HCT116 (cell line): ENCODE results near the gene ITGAE. TPM values are rescaled to one million over a fixed set of nuclear protein-coding genes. Genes with fewer than 3 reads are reported as not detected.

ENCODE experiments used
- ATAC-seq: fragments of 200-7000 bp; cut with Tn5 transposase; 2 replicates; pipeline ENCODE4 v1.9.1; 2020; ENCODE audit warnings: mild to moderate bottlenecking, moderate library complexity
- BruUV-seq: library from RNA; stranded (reverse); fragments of 400-500 nt; replicated peaks from 2 replicates; lab custom pipeline; 2021; lab: Mats Ljungman, UMichigan
- CTCF ChIA-PET: fragments of 300-600 bp; sonication (Branson Sonifier 250); formaldehyde crosslinking; loops from one replicate; lab custom pipeline; 2021; ENCODE audit warnings: antibody characterized with exemption; lab: Charles Lee
- POLR2A ChIA-PET: fragments of 300-600, 350-600 bp; sonication (Branson Sonifier 250); formaldehyde crosslinking; loops from one replicate; lab custom pipeline; 2021; ENCODE audit warnings: antibody characterized with exemption; lab: Charles Lee
- RAD21 ChIA-PET, 2 experiments: fragments of 300-600 bp; sonication (Branson Sonifier 250); formaldehyde crosslinking; loops; one replicate each; lab custom pipeline; 2023; ENCODE audit warnings: low total read pairs in 2 of 2; ENCODE audit not compliant: uncharacterized antibody in 2 of 2, unreplicated experiment in 2 of 2, low non-redundant PET in 1 of 2; lab: Charles Lee
- DNase-seq: peaks from one replicate; pipeline ENCODE4 v3.0.0-alpha.2; 2010; ENCODE audit warnings: low read depth, low spot score
- H2AFZ ChIP-seq: fragments of 200-600 bp; shearing (Covaris generic), sonication (generic); 2 replicates; pipeline ENCODE4 v1.6.1; 2017; ENCODE audit warnings: low read depth, mixed run types, mixed read lengths, antibody characterized with exemption, low read length; ENCODE audit not compliant: poor library complexity, severe bottlenecking
- H3K27ac ChIP-seq: 2 replicates; pipeline ENCODE4 v1.5.1; 2012; ENCODE audit warnings: low read depth, low read length
- H3K27me3 ChIP-seq: fragments of 200-600 bp; sonication (generic); 2 replicates; pipeline ENCODE4 v1.6.1; 2016; ENCODE audit warnings: mixed run types, low read length, mixed read lengths; ENCODE audit not compliant: insufficient read depth
- H3K36me3 ChIP-seq, 2 experiments: fragments of 200-500 bp in 1 of 2; fragments of 200-600 bp in 1 of 2; sonication (Bioruptor generic) in 1 of 2; sonication (generic) in 1 of 2; 2 replicates each; pipeline versions ENCODE4 v1.5.1 to v1.6.1; 2014 to 2016; ENCODE audit warnings: low read length in 2 of 2, inconsistent platforms in 1 of 2, mixed read lengths in 1 of 2, mixed run types in 1 of 2; ENCODE audit not compliant: insufficient read depth in 2 of 2, control insufficient read depth in 1 of 2
- H3K4me1 ChIP-seq, 2 experiments: fragments of 200-600 bp in 1 of 2; sonication (generic) in 1 of 2; 2 replicates each; pipeline versions ENCODE4 v1.5.1 to v1.6.1; 2012 to 2017; ENCODE audit warnings: low read length in 2 of 2, inconsistent platforms in 1 of 2, mild to moderate bottlenecking in 1 of 2, mixed read lengths in 1 of 2, mixed run types in 1 of 2, moderate library complexity in 1 of 2; ENCODE audit not compliant: insufficient read depth in 2 of 2, control insufficient read depth in 1 of 2
- H3K4me2 ChIP-seq: fragments of 200-600 bp; sonication (generic); 2 replicates; pipeline ENCODE4 v1.6.1; 2017; ENCODE audit warnings: mixed run types, low read length, mixed read lengths
- H3K4me3 ChIP-seq, 2 experiments: fragments of 200-600 bp in 1 of 2; sonication (generic) in 1 of 2; replicated peaks in 1 of 2; 2 replicates each; pipeline ENCODE4 v1.5.1; 2011 to 2016; ENCODE audit warnings: low read length in 2 of 2, control low read depth in 1 of 2, low read depth in 1 of 2, mild to moderate bottlenecking in 1 of 2, mixed read lengths in 1 of 2, mixed run types in 1 of 2
- H3K79me2 ChIP-seq: fragments of 200-600 bp; sonication (generic); 2 replicates; pipeline ENCODE4 v1.6.1; 2017; ENCODE audit warnings: mild to moderate bottlenecking, mixed run types, low read length, moderate library complexity, mixed read lengths; ENCODE audit not compliant: insufficient read depth
- H3K9ac ChIP-seq: fragments of 200-600 bp; sonication (generic); 2 replicates; pipeline ENCODE4 v1.6.1; 2016; ENCODE audit warnings: low read length, mixed read lengths
- H3K9me2 ChIP-seq: fragments of 200-600 bp; sonication (generic), shearing (Covaris generic); 2 replicates; pipeline ENCODE4 v1.6.1; 2017; ENCODE audit warnings: mixed run types, mild to moderate bottlenecking, moderate library complexity; ENCODE audit not compliant: insufficient read depth
- H3K9me3 ChIP-seq, 2 experiments: fragments of 200-500 bp in 1 of 2; fragments of 200-600 bp in 1 of 2; sonication (Bioruptor generic) in 1 of 2; sonication (generic) in 1 of 2; 2 replicates each; pipeline ENCODE4 v1.6.1; 2014 to 2017; ENCODE audit warnings: low read length in 2 of 2, mixed read lengths in 2 of 2, inconsistent platforms in 1 of 2, low read depth in 1 of 2, mild to moderate bottlenecking in 1 of 2, mixed run types in 1 of 2, moderate library complexity in 1 of 2; ENCODE audit not compliant: control insufficient read depth in 1 of 2, insufficient read depth in 1 of 2
- H4K20me1 ChIP-seq: fragments of 200-600 bp; sonication (generic), shearing (Covaris generic); 2 replicates; pipeline ENCODE4 v1.6.1; 2017; ENCODE audit warnings: mixed run types, mild to moderate bottlenecking, moderate library complexity; ENCODE audit not compliant: insufficient read depth
- CEBPB ChIP-seq: IDR thresholded peaks from 2 replicates; pipeline ENCODE4 v1.6.1; 2012; ENCODE audit warnings: low read depth
- EGR1 ChIP-seq: IDR thresholded peaks from 2 replicates; pipeline ENCODE4 v1.6.1; 2012; ENCODE audit warnings: low read depth
- ELF1 ChIP-seq: IDR thresholded peaks from 2 replicates; pipeline ENCODE4 v1.6.1; 2012; ENCODE audit warnings: low read depth, borderline replicate concordance
- RAD21 ChIP-seq: IDR thresholded peaks from 2 replicates; pipeline ENCODE4 v1.6.1; 2012; ENCODE audit warnings: low read depth, mild to moderate bottlenecking
- SP1 ChIP-seq: IDR thresholded peaks from 2 replicates; pipeline ENCODE4 v1.6.1; 2012; ENCODE audit warnings: low read depth
- SRF ChIP-seq: IDR thresholded peaks from 2 replicates; pipeline ENCODE4 v1.6.1; 2012; ENCODE audit warnings: low read depth
- TCF7L2 ChIP-seq: IDR thresholded peaks from 2 replicates; pipeline ENCODE4 v1.7.0; 2011; ENCODE audit warnings: borderline replicate concordance, inconsistent platforms; ENCODE audit not compliant: insufficient read depth, insufficient read length; ENCODE audit errors: extremely low read depth
- YY1 ChIP-seq: IDR thresholded peaks from 2 replicates; pipeline ENCODE4 v1.6.1; 2011; ENCODE audit warnings: low read length, low read depth, moderate library complexity, mild to moderate bottlenecking; ENCODE audit not compliant: insufficient replicate concordance; ENCODE audit errors: extremely low read depth
- intact Hi-C: fragments of 100-400 bp; cut with micrococcal nuclease; formaldehyde crosslinking; loops from 2 replicates; pipeline ENCODE4 v1.10.0; 2022
- total RNA-seq: library from RNA; stranded (reverse); gene quantifications from one replicate; pipeline ENCODE4 v1.2.1, GENCODE V29; 2021; ENCODE audit not compliant: unreplicated experiment
- TF ChIP-seq, protein P1 (sequence below), 3 experiments: fragments of 200-600 bp in 1 of 3; sonication (generic) in 1 of 3; IDR thresholded peaks in 2 of 3; conservative IDR thresholded peaks in 1 of 3; 2 replicates each; pipeline ENCODE4 v1.5.1; 2012 to 2017; ENCODE audit warnings: low read depth in 2 of 3, low read length in 2 of 3, antibody characterized with exemption in 1 of 3, borderline replicate concordance in 1 of 3, control low read depth in 1 of 3, mild to moderate bottlenecking in 1 of 3, mixed read lengths in 1 of 3, mixed run types in 1 of 3, moderate library complexity in 1 of 3; ENCODE audit not compliant: insufficient read depth in 1 of 3
- TF ChIP-seq, protein P2 (sequence below): IDR thresholded peaks from 2 replicates; pipeline ENCODE4 v1.6.1; 2011; ENCODE audit warnings: mild to moderate bottlenecking, low read length, moderate library complexity; ENCODE audit not compliant: insufficient replicate concordance; ENCODE audit errors: extremely low read depth
- TF ChIP-seq, protein P3 (sequence below): IDR thresholded peaks from 2 replicates; pipeline ENCODE4 v1.6.1; 2012
- TF ChIP-seq, protein P4 (sequence below): IDR thresholded peaks from 2 replicates; pipeline ENCODE4 v1.6.1; 2012; ENCODE audit warnings: low read depth

The ITGAE gene
- total RNA-seq, 1 experiment from 2014 or later = 19.9 TPM

DNA sequence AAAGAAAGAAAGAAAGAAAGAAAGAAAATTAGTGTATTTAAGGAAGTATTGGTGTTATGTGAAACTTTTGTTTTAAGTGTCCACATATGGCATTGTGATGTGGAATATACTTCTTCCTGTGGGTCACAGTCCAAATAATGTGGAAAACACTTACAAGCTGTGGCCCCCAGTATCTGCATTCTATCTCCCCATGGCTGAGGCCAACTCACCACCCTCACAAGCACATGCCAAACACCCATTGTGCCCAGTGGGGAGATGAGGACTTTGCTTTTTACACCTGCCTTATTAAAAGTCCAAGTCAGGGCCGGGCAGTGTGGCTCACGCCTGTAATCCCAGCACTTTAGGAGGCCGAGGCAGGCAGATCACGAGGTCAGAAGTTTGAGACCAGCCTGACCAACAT lies 101.0 kb downstream of the ITGAE start:
- H3K27ac ChIP-seq = no peak overlapping the region
- ChIA-PET POLR2A (no interaction called here), CTCF (no interaction called here), RAD21 (no interaction called here)
- no peak overlapping the region for H2AFZ ChIP-seq
- H3K9ac ChIP-seq = no peak overlapping the region
- H3K36me3 ChIP-seq = no peaks in the 10 kb centered on the region
- H3K4me2 ChIP-seq = no peak overlapping the region
- H3K4me3 ChIP-seq = no peak overlapping the region
- H3K4me1 ChIP-seq = peaks cover 0 to 5% of the 10 kb centered on the region in 2 experiments; a peak in 1 of 4 replicates
- H3K27me3 ChIP-seq = no peaks in the 10 kb centered on the region
- DNase-seq = no peak
- no peak for ATAC-seq
- H3K79me2 ChIP-seq = no peaks in the 10 kb centered on the region
- intact Hi-C loops = no loop called here
- peaks cover 9 to 10% of the 10 kb centered on the region in 2 experiments; a peak in 2 of 4 replicates for H3K9me3 ChIP-seq
- no TSS peak for BruUV-seq
- TF ChIP-seq ELF1 = no peak
- TF ChIP-seq, all 23 proteins: peak for 0
- Histone ChIP-seq H3K9me2 (no peaks in the 10 kb centered on the region), H4K20me1 (no peaks in the 10 kb centered on the region)

DNA sequence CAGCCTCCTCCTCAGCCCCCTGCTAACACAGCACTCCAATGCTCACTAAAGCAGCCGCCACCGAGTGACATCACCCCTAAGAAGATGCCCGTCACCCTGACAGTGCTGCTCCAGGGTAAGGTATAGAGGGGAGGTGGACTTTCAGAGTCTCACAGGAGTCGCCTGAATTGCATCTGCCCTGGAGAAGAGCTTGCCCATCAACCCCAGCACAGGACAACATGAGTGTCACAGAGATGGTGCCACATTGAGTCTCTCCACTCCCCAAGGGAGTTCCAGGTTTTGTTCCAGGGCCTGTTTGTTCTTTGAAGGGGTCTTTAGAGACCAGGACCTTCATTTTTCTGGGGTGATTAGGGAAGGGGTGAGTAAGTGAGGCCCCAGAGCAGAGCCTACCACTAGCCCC lies 102.8 kb downstream of the ITGAE start:
- Histone ChIP-seq H3K4me2 (no peak overlapping the region), H3K27ac (no peak overlapping the region), H3K27me3 (no peaks in the 10 kb centered on the region), H2AFZ (no peak overlapping the region), H3K9me3 (peaks cover 9 to 10% of the 10 kb centered on the region in 2 experiments; a peak in 2 of 4 replicates), H3K4me1 (peaks cover 0 to 11% of the 10 kb centered on the region in 2 experiments; a peak in 2 of 4 replicates), H4K20me1 (no peaks in the 10 kb centered on the region), H3K9ac (no peak overlapping the region), H3K4me3 (no peak overlapping the region), H3K9me2 (no peaks in the 10 kb centered on the region), H3K36me3 (no peaks in the 10 kb centered on the region), H3K79me2 (no peaks in the 10 kb centered on the region)
- ChIA-PET RAD21 (no interaction called here), POLR2A (no interaction called here), CTCF (no interaction called here)
- no TSS peak for BruUV-seq
- ATAC-seq (no peak), DNase-seq (no peak)
- intact Hi-C loops = no loop called here
- TF ChIP-seq SP1 = no peak
- TF ChIP-seq, protein P1, sequence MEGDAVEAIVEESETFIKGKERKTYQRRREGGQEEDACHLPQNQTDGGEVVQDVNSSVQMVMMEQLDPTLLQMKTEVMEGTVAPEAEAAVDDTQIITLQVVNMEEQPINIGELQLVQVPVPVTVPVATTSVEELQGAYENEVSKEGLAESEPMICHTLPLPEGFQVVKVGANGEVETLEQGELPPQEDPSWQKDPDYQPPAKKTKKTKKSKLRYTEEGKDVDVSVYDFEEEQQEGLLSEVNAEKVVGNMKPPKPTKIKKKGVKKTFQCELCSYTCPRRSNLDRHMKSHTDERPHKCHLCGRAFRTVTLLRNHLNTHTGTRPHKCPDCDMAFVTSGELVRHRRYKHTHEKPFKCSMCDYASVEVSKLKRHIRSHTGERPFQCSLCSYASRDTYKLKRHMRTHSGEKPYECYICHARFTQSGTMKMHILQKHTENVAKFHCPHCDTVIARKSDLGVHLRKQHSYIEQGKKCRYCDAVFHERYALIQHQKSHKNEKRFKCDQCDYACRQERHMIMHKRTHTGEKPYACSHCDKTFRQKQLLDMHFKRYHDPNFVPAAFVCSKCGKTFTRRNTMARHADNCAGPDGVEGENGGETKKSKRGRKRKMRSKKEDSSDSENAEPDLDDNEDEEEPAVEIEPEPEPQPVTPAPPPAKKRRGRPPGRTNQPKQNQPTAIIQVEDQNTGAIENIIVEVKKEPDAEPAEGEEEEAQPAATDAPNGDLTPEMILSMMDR (IDR thresholded peaks at IDR 0.05 in 2 of 3, conservative IDR thresholded peaks at IDR 0.05 in 1 of 3; ENCODE audit: borderline replicate concordance in 1 of 3, insufficient read depth in 1 of 3, low read depth in 2 of 3, low read length in 2 of 3) = no peak
- TF ChIP-seq, protein P2, sequence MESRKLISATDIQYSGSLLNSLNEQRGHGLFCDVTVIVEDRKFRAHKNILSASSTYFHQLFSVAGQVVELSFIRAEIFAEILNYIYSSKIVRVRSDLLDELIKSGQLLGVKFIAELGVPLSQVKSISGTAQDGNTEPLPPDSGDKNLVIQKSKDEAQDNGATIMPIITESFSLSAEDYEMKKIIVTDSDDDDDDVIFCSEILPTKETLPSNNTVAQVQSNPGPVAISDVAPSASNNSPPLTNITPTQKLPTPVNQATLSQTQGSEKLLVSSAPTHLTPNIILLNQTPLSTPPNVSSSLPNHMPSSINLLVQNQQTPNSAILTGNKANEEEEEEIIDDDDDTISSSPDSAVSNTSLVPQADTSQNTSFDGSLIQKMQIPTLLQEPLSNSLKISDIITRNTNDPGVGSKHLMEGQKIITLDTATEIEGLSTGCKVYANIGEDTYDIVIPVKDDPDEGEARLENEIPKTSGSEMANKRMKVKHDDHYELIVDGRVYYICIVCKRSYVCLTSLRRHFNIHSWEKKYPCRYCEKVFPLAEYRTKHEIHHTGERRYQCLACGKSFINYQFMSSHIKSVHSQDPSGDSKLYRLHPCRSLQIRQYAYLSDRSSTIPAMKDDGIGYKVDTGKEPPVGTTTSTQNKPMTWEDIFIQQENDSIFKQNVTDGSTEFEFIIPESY = no peak
- no peak for TF ChIP-seq CEBPB
- no peak for TF ChIP-seq YY1
- no peak for TF ChIP-seq TCF7L2
- no peak for TF ChIP-seq EGR1
- TF ChIP-seq, protein P3, sequence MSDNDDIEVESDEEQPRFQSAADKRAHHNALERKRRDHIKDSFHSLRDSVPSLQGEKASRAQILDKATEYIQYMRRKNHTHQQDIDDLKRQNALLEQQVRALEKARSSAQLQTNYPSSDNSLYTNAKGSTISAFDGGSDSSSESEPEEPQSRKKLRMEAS = no peak
- TF ChIP-seq, protein P4, sequence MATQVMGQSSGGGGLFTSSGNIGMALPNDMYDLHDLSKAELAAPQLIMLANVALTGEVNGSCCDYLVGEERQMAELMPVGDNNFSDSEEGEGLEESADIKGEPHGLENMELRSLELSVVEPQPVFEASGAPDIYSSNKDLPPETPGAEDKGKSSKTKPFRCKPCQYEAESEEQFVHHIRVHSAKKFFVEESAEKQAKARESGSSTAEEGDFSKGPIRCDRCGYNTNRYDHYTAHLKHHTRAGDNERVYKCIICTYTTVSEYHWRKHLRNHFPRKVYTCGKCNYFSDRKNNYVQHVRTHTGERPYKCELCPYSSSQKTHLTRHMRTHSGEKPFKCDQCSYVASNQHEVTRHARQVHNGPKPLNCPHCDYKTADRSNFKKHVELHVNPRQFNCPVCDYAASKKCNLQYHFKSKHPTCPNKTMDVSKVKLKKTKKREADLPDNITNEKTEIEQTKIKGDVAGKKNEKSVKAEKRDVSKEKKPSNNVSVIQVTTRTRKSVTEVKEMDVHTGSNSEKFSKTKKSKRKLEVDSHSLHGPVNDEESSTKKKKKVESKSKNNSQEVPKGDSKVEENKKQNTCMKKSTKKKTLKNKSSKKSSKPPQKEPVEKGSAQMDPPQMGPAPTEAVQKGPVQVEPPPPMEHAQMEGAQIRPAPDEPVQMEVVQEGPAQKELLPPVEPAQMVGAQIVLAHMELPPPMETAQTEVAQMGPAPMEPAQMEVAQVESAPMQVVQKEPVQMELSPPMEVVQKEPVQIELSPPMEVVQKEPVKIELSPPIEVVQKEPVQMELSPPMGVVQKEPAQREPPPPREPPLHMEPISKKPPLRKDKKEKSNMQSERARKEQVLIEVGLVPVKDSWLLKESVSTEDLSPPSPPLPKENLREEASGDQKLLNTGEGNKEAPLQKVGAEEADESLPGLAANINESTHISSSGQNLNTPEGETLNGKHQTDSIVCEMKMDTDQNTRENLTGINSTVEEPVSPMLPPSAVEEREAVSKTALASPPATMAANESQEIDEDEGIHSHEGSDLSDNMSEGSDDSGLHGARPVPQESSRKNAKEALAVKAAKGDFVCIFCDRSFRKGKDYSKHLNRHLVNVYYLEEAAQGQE = no peak
- no peak for TF ChIP-seq SRF
- TF ChIP-seq RAD21 = no peak
